ENCODE measurements around the gene CEP192. TPM values are rescaled to one million over a fixed set of nuclear protein-coding genes. Genes with fewer than 3 reads are reported as not detected.
A peak's percentile ranks its signal among the peaks of the same experiment; 100 is the strongest.

CEP192 gene
- total and polyA plus RNA-seq, 2 of the 13 experiments (the other 11 are each of a cell fraction or from before 2014, with no cell fraction given): 15.3 to 24.7 TPM

DNA sequence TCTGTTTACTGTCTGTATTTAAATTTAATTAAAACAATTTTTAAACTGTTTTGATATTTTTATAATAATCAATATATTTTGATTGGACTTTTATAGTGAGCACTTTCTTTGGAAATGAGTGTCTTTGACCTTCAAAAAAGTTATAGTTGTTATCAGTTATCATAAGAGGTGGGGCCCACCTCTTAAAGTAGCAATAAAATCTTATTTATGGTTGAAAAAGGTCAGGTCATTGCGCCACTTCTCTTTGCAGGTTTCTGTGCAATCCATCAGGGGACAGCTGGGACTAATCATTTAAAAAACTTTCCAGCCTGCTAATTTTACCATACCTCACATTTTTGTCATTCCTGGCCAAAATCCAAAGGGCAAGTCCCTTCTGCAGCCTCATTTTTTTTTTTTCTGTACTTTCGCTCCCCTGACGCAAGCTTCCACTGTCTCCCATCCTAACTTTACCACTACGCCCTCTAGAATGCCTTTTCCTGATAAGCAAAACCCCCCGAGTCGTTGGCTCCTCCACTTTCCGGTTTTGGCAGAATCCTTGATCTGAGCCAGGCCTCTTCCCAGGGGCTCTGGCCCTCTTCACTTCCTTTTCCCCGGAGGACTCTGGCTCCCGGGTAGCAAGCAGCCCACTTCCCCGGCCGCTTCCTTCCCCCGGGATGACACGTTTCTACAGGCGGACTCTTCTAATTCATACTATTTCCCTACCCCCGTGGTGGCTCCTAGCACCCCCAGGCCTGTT lies 44.4 kb upstream of the CEP192 start (continued):
- TF ChIP-seq ARID4A (CRISPR knock-in tag; IDR thresholded peaks at IDR 0.05; ENCODE audit: borderline replicate concordance) (peak; percentile 32; the same call in 1 of the 2 replicates), XBP1 (CRISPR knock-in tag; IDR thresholded peaks at IDR 0.05) (0 out of 2 replicates have a peak, but pooled peaks have one; percentile 68), MAF1 (CRISPR knock-in tag; IDR thresholded peaks at IDR 0.05; ENCODE audit: borderline replicate concordance) (no peak), ZFP91 (CRISPR knock-in tag; IDR thresholded peaks at IDR 0.05; ENCODE audit: borderline replicate concordance) (peak; percentile 63; the same call in 1 of the 2 replicates), DNMT1 (CRISPR knock-in tag; IDR thresholded peaks at IDR 0.05) (no peak), MAFG (CRISPR knock-in tag; IDR thresholded peaks at IDR 0.05) (no peak), FOXK2 (IDR thresholded peaks at IDR 0.05) (no peak), MEIS2 (CRISPR knock-in tag; IDR thresholded peaks at IDR 0.05) (peak; percentile 32; the same call in 1 of the 2 replicates), HMG20A (CRISPR knock-in tag; IDR thresholded peaks at IDR 0.05; ENCODE audit: borderline replicate concordance) (no peak), TOPORS (CRISPR knock-in tag; IDR thresholded peaks at IDR 0.05) (no peak), BCL6 (CRISPR knock-in tag; IDR thresholded peaks at IDR 0.05) (0 out of 2 replicates have a peak, but pooled peaks have one; percentile 12), ARNT (IDR thresholded peaks at IDR 0.05) (no peak), AHDC1 (CRISPR knock-in tag; IDR thresholded peaks at IDR 0.05; ENCODE audit: borderline replicate concordance) (peak; percentile 52; the same call in 1 of the 2 replicates), HOXA3 (CRISPR knock-in tag; IDR thresholded peaks at IDR 0.05) (peak; percentile 66), NR0B2 (CRISPR knock-in tag; IDR thresholded peaks at IDR 0.05) (no peak), TCF7L2 (IDR thresholded peaks at IDR 0.05; ENCODE audit: low read depth, low read length) (no peak), PHB2 (IDR thresholded peaks at IDR 0.05; ENCODE audit: partially characterized antibody) (no peak)
- TF ChIP-seq, protein P1, sequence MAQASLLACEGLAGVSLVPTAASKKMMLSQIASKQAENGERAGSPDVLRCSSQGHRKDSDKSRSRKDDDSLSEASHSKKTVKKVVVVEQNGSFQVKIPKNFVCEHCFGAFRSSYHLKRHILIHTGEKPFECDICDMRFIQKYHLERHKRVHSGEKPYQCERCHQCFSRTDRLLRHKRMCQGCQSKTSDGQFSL (CRISPR knock-in tag; IDR thresholded peaks at IDR 0.05): no peak

Data from HepG2 (cell line).